Heart left ventricle (tissue), 13 donors: Measurements from ENCODE around the gene MICAL1.

Source experiments
- CTCF ChIP-seq, 12 donors: fragments of 200-600 bp; sonication (generic) in 4 of 12; IDR thresholded peaks; one replicate each; pipeline versions ENCODE4 v1.5.0 to v1.8.0; 2018 to 2022; ENCODE audit warnings: antibody characterized with exemption in 12 of 12, mild to moderate bottlenecking in 5 of 12
- POLR2A ChIP-seq, 2 donors: fragments of 450-650 bp; IDR thresholded peaks; one replicate each; pipeline ENCODE4 v1.6.1; 2017; ENCODE audit warnings: antibody characterized with exemption in 2 of 2, mild to moderate bottlenecking in 2 of 2, moderate library complexity in 2 of 2
- donor health status: ischemic (EF 13 %, LVEDD 7.1; RV severe dilation, severe dysfunction).
- donor health status: DM: no; HTN: yes; CAD: no.
- donor health status: DM: no; HTN: no; CAD: no.
- donor health status: ischemic (EF 25% LVEDD 6.9; RV normal size, moderate dysfunction).
- donor health status: ischemic (EF 25% LVEDD 5.7; RV mildly dilated, moderate dysfunction).
- donor health status: ischemic (EF 35%, LVEDD 5.7; RV mildly dilated, moderate dysfunction).
- donor health status: nonischemic (EF 11% LVEDD 7.7; RV severe dilation, severe dysfunction).
- donor health status: DM: yes; HTN: yes; CAD: no.
- donor health status: PGD.
- donor health status: ischemic (EF 29% LVEDD 5.4; RV normal size, mild dysfunction).
- donor health status: nonischemic (EF 23%, LVEDD 6.1; RV moderate dilation, normal function).

GRCh38 chr6:109424946-109425345 is 30.6 kb downstream of the MICAL1 start:
- no peak for TF ChIP-seq CTCF (IDR thresholded peaks at IDR 0.05)
- TF ChIP-seq POLR2A (IDR thresholded peaks at IDR 0.05) = no peak
